Activated CD8-positive, alpha-beta T cell treated with anti-CD3 and anti-CD28 coated beads for 36 hours (primary cell): ENCODE data around the gene SLC6A1. TPM values are rescaled to one million over a fixed set of nuclear protein-coding genes. Genes with fewer than 3 reads are reported as not detected.

Experiments
- ATAC-seq: fragments of 200-7000 bp; cut with Tn5 transposase; one replicate; pipeline ENCODE4 v1.10.0; 2021; ENCODE audit warnings: mild to moderate bottlenecking, moderate library complexity
- CTCF ChIA-PET: fragments of 350-600 bp; sonication (Branson Sonifier 250); formaldehyde crosslinking; loops from one replicate; lab custom pipeline; 2021; ENCODE audit warnings: antibody characterized with exemption; lab: Charles Lee
- POLR2A ChIA-PET: fragments of 350-600 bp; sonication (Branson Sonifier 250); formaldehyde crosslinking; loops from one replicate; lab custom pipeline; 2021; ENCODE audit warnings: antibody characterized with exemption; lab: Charles Lee
- DNase-seq: peaks from one replicate; pipeline ENCODE4 v3.0.0-alpha.2; 2020
- H3K27ac Mint-ChIP-seq: one replicate; pipeline ENCODE4 v1.8.0; 2021; ENCODE audit warnings: mild to moderate bottlenecking, mixed read lengths
- H3K27me3 Mint-ChIP-seq: one replicate; pipeline ENCODE4 v1.8.0; 2021; ENCODE audit warnings: mixed read lengths
- H3K36me3 Mint-ChIP-seq: one replicate; pipeline ENCODE4 v1.8.0; 2021; ENCODE audit warnings: low read depth, mixed read lengths
- H3K4me1 Mint-ChIP-seq: one replicate; pipeline ENCODE4 v1.8.0; 2021; ENCODE audit warnings: low read depth, mixed read lengths
- H3K4me3 Mint-ChIP-seq: one replicate; pipeline ENCODE4 v1.8.0; 2021; ENCODE audit warnings: mild to moderate bottlenecking, moderate library complexity, mixed read lengths
- H3K9me3 Mint-ChIP-seq: one replicate; pipeline ENCODE4 v1.8.0; 2021; ENCODE audit warnings: mixed read lengths
- intact Hi-C: fragments of 100-400 bp; cut with micrococcal nuclease; formaldehyde crosslinking; loops from one replicate; pipeline ENCODE4 v1.10.0; 2022
- total RNA-seq, 2 experiments: library from RNA; stranded (reverse); gene quantifications; one replicate each; pipeline ENCODE4 v1.2.3, GENCODE V29; 2021
- TF ChIP-seq, protein P1 (sequence below): fragments of 200-600 bp; IDR thresholded peaks from one replicate; pipeline ENCODE4 v1.8.0; 2022; ENCODE audit warnings: antibody characterized with exemption, mild to moderate bottlenecking

SLC6A1 gene
- total RNA-seq, 2 experiments from 2014 or later: not detected

GRCh38 chr3:11010426-11011165 lies 18.0 kb downstream of the SLC6A1 start:
- Mint-ChIP-seq H3K9me3 (no peaks in the 10 kb centered on the region), H3K36me3 (no peaks in the 10 kb centered on the region), H3K4me3 (no peak overlapping the region), H3K27me3 (peaks cover 6% of the 10 kb centered on the region), H3K4me1 (no peaks in the 10 kb centered on the region), H3K27ac (no peak overlapping the region)
- no peak for ATAC-seq
- DNase-seq: no peak
- ChIA-PET POLR2A (interaction anchor here (0.7 kb wide), 1 partner anchor 657 kb away, joined by 3 read pairs; no protein-coding TSS in a partner anchor), CTCF (no interaction called here)
- TF ChIP-seq, protein P1, sequence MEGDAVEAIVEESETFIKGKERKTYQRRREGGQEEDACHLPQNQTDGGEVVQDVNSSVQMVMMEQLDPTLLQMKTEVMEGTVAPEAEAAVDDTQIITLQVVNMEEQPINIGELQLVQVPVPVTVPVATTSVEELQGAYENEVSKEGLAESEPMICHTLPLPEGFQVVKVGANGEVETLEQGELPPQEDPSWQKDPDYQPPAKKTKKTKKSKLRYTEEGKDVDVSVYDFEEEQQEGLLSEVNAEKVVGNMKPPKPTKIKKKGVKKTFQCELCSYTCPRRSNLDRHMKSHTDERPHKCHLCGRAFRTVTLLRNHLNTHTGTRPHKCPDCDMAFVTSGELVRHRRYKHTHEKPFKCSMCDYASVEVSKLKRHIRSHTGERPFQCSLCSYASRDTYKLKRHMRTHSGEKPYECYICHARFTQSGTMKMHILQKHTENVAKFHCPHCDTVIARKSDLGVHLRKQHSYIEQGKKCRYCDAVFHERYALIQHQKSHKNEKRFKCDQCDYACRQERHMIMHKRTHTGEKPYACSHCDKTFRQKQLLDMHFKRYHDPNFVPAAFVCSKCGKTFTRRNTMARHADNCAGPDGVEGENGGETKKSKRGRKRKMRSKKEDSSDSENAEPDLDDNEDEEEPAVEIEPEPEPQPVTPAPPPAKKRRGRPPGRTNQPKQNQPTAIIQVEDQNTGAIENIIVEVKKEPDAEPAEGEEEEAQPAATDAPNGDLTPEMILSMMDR: no peak
- intact Hi-C loops: no loop called here

DNA sequence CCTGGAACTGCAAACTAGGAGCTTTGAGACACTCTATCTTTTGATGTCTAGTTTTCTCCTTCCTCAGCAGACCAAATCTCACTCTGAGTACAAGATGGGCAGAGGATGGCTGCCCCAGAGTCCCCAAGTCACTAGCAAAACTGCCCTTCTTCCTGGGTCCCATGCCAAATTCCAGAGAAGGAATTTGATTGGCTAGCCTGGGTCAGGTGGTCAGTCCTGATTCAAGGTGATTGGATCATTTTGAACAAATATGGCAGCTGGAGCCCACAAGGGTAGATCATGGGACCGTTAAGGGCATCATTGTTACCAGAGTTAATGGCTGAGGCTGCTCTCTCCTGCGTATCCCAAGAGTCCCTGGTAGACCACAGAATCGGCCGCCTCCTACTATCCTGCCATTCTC lies 21.7 kb downstream of the SLC6A1 start:
- intact Hi-C loops: no loop called here
- DNase-seq (no peak), ATAC-seq (no peak)
- H3K4me1 Mint-ChIP-seq: no peaks in the 10 kb centered on the region
- H3K9me3 Mint-ChIP-seq: no peaks in the 10 kb centered on the region
- ChIA-PET CTCF (no interaction called here), POLR2A (interaction anchor here (0.7 kb wide), 1 partner anchor 87 kb away, joined by 3 read pairs; no protein-coding TSS in a partner anchor)
- peaks cover 6% of the 10 kb centered on the region for H3K27me3 Mint-ChIP-seq
- H3K4me3 Mint-ChIP-seq: no peak overlapping the region
- TF ChIP-seq, protein P1: no peak
- no peaks in the 10 kb centered on the region for H3K36me3 Mint-ChIP-seq
- H3K27ac Mint-ChIP-seq: no peak overlapping the region

DNA sequence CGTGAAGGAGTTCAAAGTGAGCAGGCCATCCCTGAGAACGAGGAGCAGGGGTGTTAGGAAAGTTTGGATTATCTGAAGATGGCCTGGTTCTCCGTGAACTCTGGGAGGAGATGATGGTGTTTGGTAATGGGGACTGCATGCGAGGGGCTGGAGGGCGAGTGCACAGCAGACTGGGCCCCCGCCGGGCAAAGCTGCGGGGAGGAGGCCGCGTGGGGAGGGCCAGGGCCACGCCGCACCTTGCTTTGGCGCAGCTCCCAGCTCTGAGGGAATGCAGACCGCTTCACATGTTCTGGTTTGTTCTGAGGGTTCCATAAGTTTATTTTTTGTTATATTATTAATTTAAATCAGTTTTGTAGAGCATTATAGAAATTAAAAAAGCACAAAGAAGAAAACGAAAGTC lies 22.2 kb downstream of the SLC6A1 start:
- Mint-ChIP-seq H3K4me3 (no peak overlapping the region), H3K27ac (no peak overlapping the region), H3K9me3 (no peaks in the 10 kb centered on the region), H3K27me3 (peaks cover 6% of the 10 kb centered on the region), H3K4me1 (no peaks in the 10 kb centered on the region), H3K36me3 (no peaks in the 10 kb centered on the region)
- no peak for DNase-seq
- intact Hi-C loops: no loop called here
- TF ChIP-seq, protein P1: no peak
- ATAC-seq: no peak
- ChIA-PET POLR2A (interaction anchor here (0.7 kb wide), 1 partner anchor 88 kb away, joined by 3 read pairs; no protein-coding TSS in a partner anchor), CTCF (no interaction called here)

DNA sequence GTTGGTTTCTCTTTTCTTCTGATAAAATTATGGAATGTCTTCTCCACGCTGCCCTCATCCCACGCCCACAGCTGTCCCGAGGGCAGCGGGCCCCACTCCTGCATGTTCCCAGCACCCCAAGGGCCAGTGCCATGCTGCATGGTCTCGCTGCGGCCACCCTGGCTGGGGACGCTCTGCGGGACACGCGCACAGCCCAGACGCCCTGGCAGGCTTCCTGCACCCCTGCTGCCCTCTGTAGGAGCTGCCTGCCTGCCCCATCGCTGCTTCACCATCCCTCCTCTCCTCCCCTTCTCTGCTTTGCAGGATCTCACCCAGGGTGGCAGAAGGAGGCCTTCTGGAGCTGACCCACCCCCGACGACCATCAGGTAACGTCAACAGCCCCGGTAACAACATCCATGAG lies 22.8 kb downstream of the SLC6A1 start:
- no peaks in the 10 kb centered on the region for H3K36me3 Mint-ChIP-seq
- ChIA-PET POLR2A (no interaction called here), CTCF (no interaction called here)
- peaks cover 6% of the 10 kb centered on the region for H3K27me3 Mint-ChIP-seq
- TF ChIP-seq, protein P1: no peak
- DNase-seq: no peak
- no peaks in the 10 kb centered on the region for H3K4me1 Mint-ChIP-seq
- H3K9me3 Mint-ChIP-seq: no peaks in the 10 kb centered on the region
- intact Hi-C loops: no loop called here
- H3K27ac Mint-ChIP-seq: no peak overlapping the region
- ATAC-seq: no peak
- H3K4me3 Mint-ChIP-seq: no peak overlapping the region

DNA sequence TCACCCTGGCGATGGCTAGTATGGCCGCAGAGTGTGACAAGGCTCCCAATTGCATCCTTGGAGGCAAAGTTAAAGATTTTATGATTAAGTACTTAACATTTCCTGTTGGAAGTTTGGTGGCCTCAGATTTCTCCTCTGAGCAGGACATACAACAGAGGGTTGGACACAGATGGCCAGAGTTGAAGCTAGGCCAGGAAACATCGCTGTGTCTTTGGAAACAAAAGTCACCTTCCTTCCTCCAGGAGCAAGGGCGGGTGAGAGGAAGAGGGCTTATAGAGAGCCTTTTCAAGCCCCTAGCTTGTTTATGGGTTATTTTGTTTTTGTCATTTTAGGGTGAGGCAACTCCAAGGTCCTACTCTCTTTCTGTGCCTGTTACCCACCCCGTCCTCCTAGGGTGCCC lies 24.2 kb downstream of the SLC6A1 start:
- ChIA-PET POLR2A (no interaction called here), CTCF (no interaction called here)
- no peaks in the 10 kb centered on the region for H3K4me1 Mint-ChIP-seq

More for the DNA sequence above, 24.2 kb downstream of the SLC6A1 start:
- ATAC-seq (no peak), DNase-seq (no peak)
- Mint-ChIP-seq H3K4me3 (no peak overlapping the region), H3K9me3 (no peaks in the 10 kb centered on the region), H3K36me3 (no peaks in the 10 kb centered on the region), H3K27ac (no peak overlapping the region), H3K27me3 (peaks cover 6% of the 10 kb centered on the region)
- TF ChIP-seq, protein P1: no peak
- intact Hi-C loops: no loop called here
